H7 (cell line): ENCODE results near the gene WFS1. TPM values are rescaled to one million over a fixed set of nuclear protein-coding genes. Genes with fewer than 3 reads are reported as not detected.

Experiments used
- DNase-seq: peaks from one replicate; pipeline ENCODE4 v3.0.0; 2012
- H3K27me3 ChIP-seq: 2 replicates; pipeline ENCODE4 v1.6.0; 2011; ENCODE audit warnings: mild to moderate bottlenecking, low read length; ENCODE audit not compliant: control insufficient read depth, insufficient read depth
- H3K36me3 ChIP-seq: replicated peaks from 2 replicates; pipeline ENCODE4 v1.5.1; 2011; ENCODE audit warnings: low read length; ENCODE audit not compliant: control insufficient read depth, insufficient read depth
- H3K4me3 ChIP-seq: 2 replicates; pipeline ENCODE4 v1.5.1; 2011; ENCODE audit warnings: low read depth, mild to moderate bottlenecking, control low read depth, low read length, moderate library complexity; ENCODE audit not compliant: insufficient read depth
- total RNA-seq: library from RNA; depleted of rRNA; stranded (reverse); fragments of >200 nt; shearing (Covaris generic); gene quantifications from 2 replicates; pipeline ENCODE4 v1.2.3, GENCODE V29; 2014

WFS1 gene
- total RNA-seq, 1 experiment from 2014 or later = 22.6 TPM

- peak overlapping the region; percentile 70 for H3K4me3 ChIP-seq
- H3K36me3 ChIP-seq = no peaks in the 10 kb centered on the region
- DNase-seq = peak; percentile 84
- H3K27me3 ChIP-seq = peaks cover 6% of the 10 kb centered on the region
These were observed 24.1 kb upstream of the WFS1 start for GRCh38 chr4:6245246-6246169.

GRCh38 chr4:6246170-6246634, 23.4 kb upstream of the WFS1 start:
- peaks cover 6% of the 10 kb centered on the region for H3K27me3 ChIP-seq
- DNase-seq = no peak
- peak overlapping the region; percentile 70 for H3K4me3 ChIP-seq
- no peaks in the 10 kb centered on the region for H3K36me3 ChIP-seq

- H3K36me3 ChIP-seq = no peaks in the 10 kb centered on the region
- no peak for DNase-seq
- no peak overlapping the region for H3K4me3 ChIP-seq
- H3K27me3 ChIP-seq = peaks cover 4% of the 10 kb centered on the region
These were observed 21.3 kb upstream of the WFS1 start for GRCh38 chr4:6248394-6248793.

GRCh38 chr4:6250235-6250983, 19.2 kb upstream of the WFS1 start:
- Histone ChIP-seq H3K27me3 (no peaks in the 10 kb centered on the region), H3K4me3 (peak overlapping the region; percentile 17; the same call in 1 of the 2 replicates), H3K36me3 (no peaks in the 10 kb centered on the region)
- peak; percentile 88 for DNase-seq

- no peak for DNase-seq
- no peaks in the 10 kb centered on the region for H3K36me3 ChIP-seq
- no peaks in the 10 kb centered on the region for H3K27me3 ChIP-seq
- H3K4me3 ChIP-seq = no peak overlapping the region
These were observed 18.7 kb upstream of the WFS1 start for GRCh38 chr4:6250984-6251295.

GRCh38 chr4:6251365-6251764, 18.3 kb upstream of the WFS1 start:
- DNase-seq = no peak
- H3K27me3 ChIP-seq = no peaks in the 10 kb centered on the region
- no peak overlapping the region for H3K4me3 ChIP-seq
- no peaks in the 10 kb centered on the region for H3K36me3 ChIP-seq

GRCh38 chr4:6252051-6252450, 17.6 kb upstream of the WFS1 start:
- Histone ChIP-seq H3K36me3 (no peaks in the 10 kb centered on the region), H3K27me3 (no peaks in the 10 kb centered on the region), H3K4me3 (no peak overlapping the region)
- no peak for DNase-seq

GRCh38 chr4:6253111-6253510, 16.5 kb upstream of the WFS1 start:
- H3K27me3 ChIP-seq = no peaks in the 10 kb centered on the region
- no peak for DNase-seq
- H3K4me3 ChIP-seq = no peak overlapping the region
- H3K36me3 ChIP-seq = no peaks in the 10 kb centered on the region

- Histone ChIP-seq H3K4me3 (no peak overlapping the region), H3K36me3 (no peaks in the 10 kb centered on the region), H3K27me3 (no peaks in the 10 kb centered on the region)
- no peak for DNase-seq
These were observed 15.7 kb upstream of the WFS1 start for GRCh38 chr4:6253961-6254360.

- DNase-seq = no peak
- no peak overlapping the region for H3K4me3 ChIP-seq
- H3K27me3 ChIP-seq = no peaks in the 10 kb centered on the region
- no peaks in the 10 kb centered on the region for H3K36me3 ChIP-seq
These were observed 13.5 kb upstream of the WFS1 start for GRCh38 chr4:6256141-6256540.

GRCh38 chr4:6257247-6258025, 12.2 kb upstream of the WFS1 start:
- Histone ChIP-seq H3K36me3 (no peaks in the 10 kb centered on the region), H3K4me3 (no peak overlapping the region; the same call in 1 of the 2 replicates), H3K27me3 (no peaks in the 10 kb centered on the region)
- peak; percentile 74 for DNase-seq

- Histone ChIP-seq H3K36me3 (no peaks in the 10 kb centered on the region), H3K4me3 (no peak overlapping the region), H3K27me3 (no peaks in the 10 kb centered on the region)
- no peak for DNase-seq
These were observed 11.7 kb upstream of the WFS1 start for GRCh38 chr4:6258026-6258360.

- H3K27me3 ChIP-seq = no peaks in the 10 kb centered on the region
- no peak overlapping the region for H3K4me3 ChIP-seq
- DNase-seq = no peak
These were observed 10.9 kb upstream of the WFS1 start for GRCh38 chr4:6258741-6259140.

GRCh38 chr4:6259886-6260285, 9.8 kb upstream of the WFS1 start:
- Histone ChIP-seq H3K4me3 (no peak overlapping the region), H3K36me3 (no peaks in the 10 kb centered on the region), H3K27me3 (no peaks in the 10 kb centered on the region)
- DNase-seq = no peak

More at GRCh38 chr4:6258741-6259140, 10.9 kb upstream of the WFS1 start:
- H3K36me3 ChIP-seq = no peaks in the 10 kb centered on the region
